Stimulated activated CD8-positive, alpha-beta memory T cell treated with anti-CD3 and anti-CD28 coated beads, Interleukin-15, amount 100 ng/mL, for 24 hours (primary cell): ENCODE data around the gene GK.
A peak's percentile ranks its signal among the peaks of the same experiment; 100 is the strongest.
"Not testable (repeated sequence)": the region's sequence is repeated elsewhere in the genome, so short reads cannot be mapped to it uniquely, and the experiment has no call there.

ENCODE experiments used
- DNase-seq: peaks from one replicate; pipeline ENCODE4 v3.0.0-alpha.2; 2020; ENCODE audit warnings: low read depth

GK gene

GRCh38 chrX:30712214-30712613, 59.0 kb downstream of the GK start:
- no peak for DNase-seq

GRCh38 chrX:30713061-30713525, 59.9 kb downstream of the GK start:
- no peak for DNase-seq

- no peak for DNase-seq
Measured at GRCh38 chrX:30714138-30714537, 60.9 kb downstream of the GK start.

GRCh38 chrX:30715976-30716375, 62.8 kb downstream of the GK start:
- no peak for DNase-seq

- no peak for DNase-seq
Measured at GRCh38 chrX:30733852-30734660, 80.8 kb downstream of the GK start.

- no peak for DNase-seq
Measured at GRCh38 chrX:30734782-30735181, 81.6 kb downstream of the GK start.

- peak; percentile 39 for DNase-seq
Measured at GRCh38 chrX:30735839-30736238, 82.6 kb downstream of the GK start.

- DNase-seq = no peak
Measured at GRCh38 chrX:30741545-30741944, 88.3 kb downstream of the GK start.

- DNase-seq = no peak
Measured at GRCh38 chrX:30748342-30748960, 95.2 kb downstream of the GK start.

GRCh38 chrX:30751497-30751896, 98.3 kb downstream of the GK start:
- DNase-seq = no peak

GRCh38 chrX:30762755-30763154, 109.5 kb downstream of the GK start:
- no peak for DNase-seq

- not testable (repeated sequence) for DNase-seq
Measured at GRCh38 chrX:30773764-30774163, 120.5 kb downstream of the GK start.

- no peak for DNase-seq
Measured at GRCh38 chrX:30777575-30777974, 124.4 kb downstream of the GK start.

GRCh38 chrX:30779453-30780030, 126.3 kb downstream of the GK start:
- DNase-seq = no peak
